H1 (cell line): Measurements from ENCODE around the gene KIF5C.

Experiments
- BCL11A ChIP-seq, 2 experiments: IDR thresholded peaks; one replicate each; pipeline ENCODE4 v1.6.1; 2011; ENCODE audit warnings: low read depth in 2 of 2, low read length in 2 of 2, mild to moderate bottlenecking in 2 of 2
- CREB1 ChIP-seq: IDR thresholded peaks from 2 replicates; pipeline ENCODE4 v1.6.1; 2012; ENCODE audit warnings: inconsistent platforms
- CTCF ChIP-seq, 3 experiments: IDR thresholded peaks; 1 replicate in 2 of 3; 2 replicates in 1 of 3; pipeline versions ENCODE4 v1.5.1 to v1.6.1; 2011; ENCODE audit warnings: low read length in 3 of 3, mild to moderate bottlenecking in 3 of 3, inconsistent platforms in 2 of 3, low read depth in 1 of 3, moderate library complexity in 1 of 3; ENCODE audit not compliant: insufficient read depth in 1 of 3; ENCODE audit errors: control extremely low read depth in 1 of 3
- EP300 ChIP-seq, 2 experiments: IDR thresholded peaks; 1 replicate in 1 of 2; 2 replicates in 1 of 2; pipeline ENCODE4 v1.6.1; 2011 to 2012; ENCODE audit warnings: low read depth in 2 of 2, low read length in 2 of 2, mild to moderate bottlenecking in 2 of 2, borderline replicate concordance in 1 of 2, inconsistent platforms in 1 of 2, moderate library complexity in 1 of 2
- EZH2 ChIP-seq: fragments of 200-600 bp; sonication (generic); IDR thresholded peaks from 2 replicates; pipeline ENCODE4 v1.7.1; 2012; ENCODE audit warnings: low read depth, mild to moderate bottlenecking, moderate library complexity, low read length, inconsistent platforms; ENCODE audit not compliant: severe bottlenecking
- MAX ChIP-seq: IDR thresholded peaks from 2 replicates; pipeline ENCODE4 v1.6.1; 2012; ENCODE audit warnings: inconsistent platforms
- POLR2AphosphoS5 ChIP-seq: IDR thresholded peaks from 2 replicates; pipeline ENCODE4 v1.6.1; 2011; ENCODE audit warnings: low read depth, low read length
- SUZ12 ChIP-seq: fragments of 200-600 bp; sonication (generic); IDR thresholded peaks from 2 replicates; pipeline ENCODE4 v1.6.1; 2012; ENCODE audit warnings: mild to moderate bottlenecking, inconsistent platforms, low read length, moderate library complexity, mixed read lengths
- TBP ChIP-seq: IDR thresholded peaks from 2 replicates; pipeline ENCODE4 v1.6.1; 2011; ENCODE audit warnings: low read depth, low read length, improper control_type of control experiment
- USF2 ChIP-seq: IDR thresholded peaks from 2 replicates; pipeline ENCODE4 v1.6.1; 2011; ENCODE audit warnings: low read length, improper control_type of control experiment
- YY1 ChIP-seq: IDR thresholded peaks from 2 replicates; pipeline ENCODE4 v1.6.1; 2011; ENCODE audit warnings: low read depth, mild to moderate bottlenecking, low read length
- ZNF274 ChIP-seq: IDR thresholded peaks from 2 replicates; pipeline ENCODE4 v1.7.0; 2012; ENCODE audit warnings: low read length, borderline replicate concordance; ENCODE audit errors: extremely low read depth

GRCh38 chr2:148903294-148903693 lies 28.3 kb downstream of the KIF5C start:
- TF ChIP-seq CTCF (IDR thresholded peaks at IDR 0.05; ENCODE audit: control extremely low read depth in 1 of 3, insufficient read depth in 1 of 3, low read depth in 1 of 3, low read length in 3 of 3), result no peak
- TF ChIP-seq TBP, result no peak
- TF ChIP-seq EZH2, result no peak
- no peak for TF ChIP-seq YY1
- no peak for TF ChIP-seq SUZ12
- no peak for TF ChIP-seq MAX
- TF ChIP-seq USF2, result no peak
- no peak for TF ChIP-seq CREB1
- no peak for TF ChIP-seq BCL11A (IDR thresholded peaks at IDR 0.05; ENCODE audit: low read depth in 2 of 2, low read length in 2 of 2)
- TF ChIP-seq EP300 (IDR thresholded peaks at IDR 0.05; ENCODE audit: borderline replicate concordance in 1 of 2, low read depth in 2 of 2, low read length in 2 of 2), result no peak
- no peak for TF ChIP-seq POLR2AphosphoS5
- no peak for TF ChIP-seq ZNF274
